Upper lobe of left lung (tissue), 6 donors: ENCODE data around the gene SGSM2. TPM values are rescaled to one million over a fixed set of nuclear protein-coding genes. Genes with fewer than 3 reads are reported as not detected.
A peak's percentile ranks its signal among the peaks of the same experiment; 100 is the strongest.

Source experiments
- ATAC-seq, 2 donors: fragments of 200-7000 bp; cut with Tn5 transposase; one replicate each; pipeline ENCODE4 v1.9.1; 2022; ENCODE audit warnings: mild to moderate bottlenecking in 2 of 2, moderate library complexity in 2 of 2; ENCODE audit not compliant: low FRiP score in 2 of 2
- DNase-seq, 2 donors: peaks; one replicate each; pipeline ENCODE4 v3.0.0-alpha.2; 2019 to 2020
- H3K27ac ChIP-seq, 4 donors: fragments of 200-600 bp; sonication (generic); one replicate each; pipeline ENCODE4 v1.5.1; 2016 to 2019
- H3K27me3 ChIP-seq, 4 donors: fragments of 200-600 bp; sonication (generic); one replicate each; pipeline ENCODE4 v1.5.1; 2017 to 2019
- H3K36me3 ChIP-seq, 4 donors: fragments of 200-600 bp; sonication (generic); one replicate each; pipeline ENCODE4 v1.5.1; 2016 to 2019
- H3K4me1 ChIP-seq, 4 donors: fragments of 200-600 bp; sonication (generic); one replicate each; pipeline ENCODE4 v1.5.1; 2018 to 2019
- H3K4me3 ChIP-seq, 4 donors: fragments of 200-600 bp; sonication (generic); one replicate each; pipeline ENCODE4 v1.5.1; 2017 to 2019; ENCODE audit warnings: mild to moderate bottlenecking in 2 of 4, moderate library complexity in 1 of 4
- H3K9me3 ChIP-seq, 4 donors: fragments of 200-600 bp; sonication (generic); one replicate each; pipeline ENCODE4 v1.5.1; 2018 to 2019
- EP300 ChIP-seq, 4 donors: sonication (generic); formaldehyde crosslinking; IDR thresholded peaks; one replicate each; pipeline ENCODE4 v1.5.1; 2017; ENCODE audit warnings: antibody characterized with exemption in 4 of 4, control low read depth in 2 of 4
- POLR2A ChIP-seq, 4 donors: fragments of 450-650 bp; IDR thresholded peaks; one replicate each; pipeline ENCODE4 v1.5.1; 2016 to 2017; ENCODE audit warnings: antibody characterized with exemption in 4 of 4, mild to moderate bottlenecking in 2 of 4
- POLR2AphosphoS5 ChIP-seq, 2 donors: sonication (generic); formaldehyde crosslinking; IDR thresholded peaks; one replicate each; pipeline ENCODE4 v1.5.1; 2017; ENCODE audit warnings: antibody characterized with exemption in 2 of 2
- WGBS, 2 donors: methylation state at CpG; one replicate each; pipeline ENCODE4 v1.1.5; 2017 to 2018; 5-methylcytosine and 5-hydroxymethylcytosine counted together
- total RNA-seq, 6 donors: library from RNA; depleted of rRNA in 4 of 6; stranded (reverse); fragments of >200 nt in 4 of 6; gene quantifications; one replicate each; pipeline versions ENCODE4 v1.1.0 to v1.2.1, GENCODE V29; 2016 to 2021
- TF ChIP-seq, protein P1 (sequence below), 6 experiments: fragments of 450-650 bp in 4 of 6; fragments of 200-600 bp in 2 of 6; sonication (generic) in 2 of 6; IDR thresholded peaks; one replicate each; pipeline ENCODE4 v1.5.1; 2016 to 2019; ENCODE audit warnings: antibody characterized with exemption in 6 of 6
- donor health status: DM: no; HTN: no; CAD: no; lungs with moderate emphysema.
- donor health status: DM: no; HTN: yes; CAD: no; lungs with severe emphysema.

The SGSM2 gene
- total RNA-seq, 6 donors from 2014 or later = 53.1 to 313 (median 60.1) TPM

DNA sequence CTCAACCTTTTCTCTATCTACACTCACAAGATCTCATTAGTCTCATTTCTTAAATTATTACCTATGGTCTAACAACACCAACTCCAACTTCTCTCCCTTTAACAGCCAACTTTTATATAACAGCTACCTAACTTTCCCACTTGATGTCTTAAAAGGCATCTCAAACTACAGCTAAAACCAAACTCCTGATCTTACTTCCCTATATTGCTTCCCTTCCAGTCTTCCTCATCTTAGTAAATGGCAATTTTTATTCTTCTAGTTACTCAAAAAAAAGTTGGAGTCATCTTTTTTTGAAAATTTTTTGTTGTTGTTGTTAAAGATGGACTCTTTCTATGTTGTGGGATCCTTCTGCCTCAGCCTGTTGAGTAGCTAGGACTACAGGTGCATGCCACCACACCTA is 18.2 kb upstream of the SGSM2 start:
- Histone ChIP-seq H3K9me3 (no peaks in the 10 kb centered on the region), H3K4me1 (no peaks in the 10 kb centered on the region), H3K4me3 (no peak overlapping the region), H3K36me3 (peaks cover 11 to 48% (median 34%) of the 10 kb centered on the region in 4 donors), H3K27me3 (no peaks in the 10 kb centered on the region), H3K27ac (no peak overlapping the region)
- TF ChIP-seq, protein P1, sequence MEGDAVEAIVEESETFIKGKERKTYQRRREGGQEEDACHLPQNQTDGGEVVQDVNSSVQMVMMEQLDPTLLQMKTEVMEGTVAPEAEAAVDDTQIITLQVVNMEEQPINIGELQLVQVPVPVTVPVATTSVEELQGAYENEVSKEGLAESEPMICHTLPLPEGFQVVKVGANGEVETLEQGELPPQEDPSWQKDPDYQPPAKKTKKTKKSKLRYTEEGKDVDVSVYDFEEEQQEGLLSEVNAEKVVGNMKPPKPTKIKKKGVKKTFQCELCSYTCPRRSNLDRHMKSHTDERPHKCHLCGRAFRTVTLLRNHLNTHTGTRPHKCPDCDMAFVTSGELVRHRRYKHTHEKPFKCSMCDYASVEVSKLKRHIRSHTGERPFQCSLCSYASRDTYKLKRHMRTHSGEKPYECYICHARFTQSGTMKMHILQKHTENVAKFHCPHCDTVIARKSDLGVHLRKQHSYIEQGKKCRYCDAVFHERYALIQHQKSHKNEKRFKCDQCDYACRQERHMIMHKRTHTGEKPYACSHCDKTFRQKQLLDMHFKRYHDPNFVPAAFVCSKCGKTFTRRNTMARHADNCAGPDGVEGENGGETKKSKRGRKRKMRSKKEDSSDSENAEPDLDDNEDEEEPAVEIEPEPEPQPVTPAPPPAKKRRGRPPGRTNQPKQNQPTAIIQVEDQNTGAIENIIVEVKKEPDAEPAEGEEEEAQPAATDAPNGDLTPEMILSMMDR (IDR thresholded peaks at IDR 0.05) = no peak
- TF ChIP-seq POLR2AphosphoS5 (IDR thresholded peaks at IDR 0.05) = no peak
- TF ChIP-seq EP300 (IDR thresholded peaks at IDR 0.05) = no peak
- no peak for TF ChIP-seq POLR2A (IDR thresholded peaks at IDR 0.05)
- DNase-seq (no peak), ATAC-seq (no peak)

DNA sequence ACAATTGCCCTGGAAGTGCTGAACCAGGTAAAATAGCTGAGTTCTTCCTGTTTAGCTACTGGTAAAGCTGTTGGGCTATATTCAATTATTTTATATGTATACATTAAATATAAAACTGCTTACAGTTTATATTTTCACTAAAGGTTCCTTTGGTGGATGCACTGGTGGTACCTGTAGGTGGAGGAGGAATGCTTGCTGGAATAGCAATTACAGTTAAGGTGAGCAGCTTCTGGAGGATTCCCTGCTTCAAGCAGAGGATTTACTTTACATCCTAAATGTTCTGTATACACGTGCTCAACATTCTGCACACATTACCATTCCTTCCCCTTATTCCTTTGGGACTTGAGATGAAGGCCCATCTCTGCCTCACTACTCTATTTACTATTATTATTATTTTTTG is 15.9 kb upstream of the SGSM2 start:
- H3K9me3 ChIP-seq = no peaks in the 10 kb centered on the region
- no peak overlapping the region for H3K4me3 ChIP-seq
- WGBS, 2 donors = 65 to 80% methylated on average over 1 of the region's 1 CpG
- no peak overlapping the region for H3K27ac ChIP-seq
- peaks cover 21 to 71% (median 53%) of the 10 kb centered on the region in 4 donors for H3K36me3 ChIP-seq
- TF ChIP-seq EP300 (IDR thresholded peaks at IDR 0.05) = no peak
- TF ChIP-seq POLR2A (IDR thresholded peaks at IDR 0.05) = no peak
- no peak for TF ChIP-seq POLR2AphosphoS5 (IDR thresholded peaks at IDR 0.05)
- TF ChIP-seq, protein P1 (IDR thresholded peaks at IDR 0.05) = no peak
- H3K27me3 ChIP-seq = no peaks in the 10 kb centered on the region
- no peak for DNase-seq
- no peak for ATAC-seq
- no peaks in the 10 kb centered on the region for H3K4me1 ChIP-seq

DNA sequence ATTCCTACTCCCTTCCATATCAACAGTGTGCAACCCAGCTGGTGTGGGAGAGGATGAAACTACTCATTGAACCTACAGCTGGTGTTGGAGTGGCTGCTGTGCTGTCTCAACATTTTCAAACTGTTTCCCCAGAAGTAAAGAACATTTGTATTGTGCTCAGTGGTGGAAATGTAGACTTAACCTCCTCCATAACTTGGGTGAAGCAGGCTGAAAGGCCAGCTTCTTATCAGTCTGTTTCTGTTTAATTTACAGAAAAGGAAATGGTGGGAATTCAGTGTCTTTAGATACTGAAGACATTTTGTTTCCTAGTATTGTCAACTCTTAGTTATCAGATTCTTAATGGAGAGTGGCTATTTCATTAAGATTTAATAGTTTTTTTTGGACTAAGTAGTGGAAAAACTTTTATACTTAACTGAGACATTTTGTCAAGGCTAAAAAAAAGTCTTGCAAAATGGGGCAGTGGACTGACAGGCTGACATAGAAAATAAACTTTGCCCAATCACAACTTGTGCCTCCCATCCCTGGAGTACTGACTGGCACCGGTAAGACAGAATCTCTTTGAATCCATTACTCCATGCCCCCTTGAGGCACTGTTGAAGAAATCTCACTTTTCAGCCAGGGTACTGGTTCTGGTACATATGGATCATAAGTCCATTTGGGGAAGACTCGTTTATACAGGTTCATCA is 13.5 kb upstream of the SGSM2 start:
- ATAC-seq = no peak
- 80 to 85% methylated on average over 2 of the region's 2 CpGs for WGBS, 2 donors

DNA sequence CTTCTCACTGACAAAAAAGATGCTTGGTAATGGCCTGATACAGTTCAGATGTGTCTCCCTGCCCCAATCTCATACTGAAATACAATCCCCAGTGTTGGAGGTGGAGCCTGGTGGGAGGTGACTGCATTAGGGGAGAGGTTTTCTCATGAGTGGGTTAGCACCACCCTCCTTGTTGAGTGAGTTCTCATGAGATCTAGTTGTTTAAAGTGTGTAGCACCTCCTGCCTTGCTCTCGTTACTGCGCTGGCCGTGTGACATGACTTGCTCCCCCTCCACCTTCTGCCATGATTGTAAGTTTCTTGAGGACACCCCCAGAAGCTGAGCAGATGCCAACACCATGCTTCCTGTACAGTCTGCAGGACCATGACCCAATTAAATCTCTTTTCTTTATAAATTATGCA is 6.0 kb upstream of the SGSM2 start:
- no peaks in the 10 kb centered on the region for H3K9me3 ChIP-seq
- no peak overlapping the region for H3K27ac ChIP-seq
- 76 to 90% methylated on average over 3 of the region's 3 CpGs for WGBS, 2 donors
- peaks cover 8 to 14% (median 9%) of the 10 kb centered on the region in 4 donors for H3K4me1 ChIP-seq
- ATAC-seq (no peak), DNase-seq (no peak)
- H3K4me3 ChIP-seq = no peak overlapping the region
- no peaks in the 10 kb centered on the region for H3K27me3 ChIP-seq
- TF ChIP-seq POLR2AphosphoS5 (IDR thresholded peaks at IDR 0.05) = no peak
- TF ChIP-seq, protein P1 (IDR thresholded peaks at IDR 0.05) = no peak
- TF ChIP-seq POLR2A (IDR thresholded peaks at IDR 0.05) = no peak
- no peak for TF ChIP-seq EP300 (IDR thresholded peaks at IDR 0.05)
- H3K36me3 ChIP-seq = peaks cover 10 to 87% (median 69%) of the 10 kb centered on the region in 4 donors

More for the DNA sequence above, 13.5 kb upstream of the SGSM2 start:
- Histone ChIP-seq H3K9me3 (no peaks in the 10 kb centered on the region), H3K4me3 (no peak overlapping the region), H3K27me3 (no peaks in the 10 kb centered on the region), H3K36me3 (peaks cover 21 to 91% (median 66%) of the 10 kb centered on the region in 4 donors), H3K4me1 (no peaks in the 10 kb centered on the region), H3K27ac (no peak overlapping the region)
- DNase-seq = no peak
- TF ChIP-seq, protein P1 (IDR thresholded peaks at IDR 0.05) = no peak
- TF ChIP-seq POLR2AphosphoS5 (IDR thresholded peaks at IDR 0.05) = no peak
- TF ChIP-seq POLR2A (IDR thresholded peaks at IDR 0.05) = no peak
- TF ChIP-seq EP300 (IDR thresholded peaks at IDR 0.05) = no peak

DNA sequence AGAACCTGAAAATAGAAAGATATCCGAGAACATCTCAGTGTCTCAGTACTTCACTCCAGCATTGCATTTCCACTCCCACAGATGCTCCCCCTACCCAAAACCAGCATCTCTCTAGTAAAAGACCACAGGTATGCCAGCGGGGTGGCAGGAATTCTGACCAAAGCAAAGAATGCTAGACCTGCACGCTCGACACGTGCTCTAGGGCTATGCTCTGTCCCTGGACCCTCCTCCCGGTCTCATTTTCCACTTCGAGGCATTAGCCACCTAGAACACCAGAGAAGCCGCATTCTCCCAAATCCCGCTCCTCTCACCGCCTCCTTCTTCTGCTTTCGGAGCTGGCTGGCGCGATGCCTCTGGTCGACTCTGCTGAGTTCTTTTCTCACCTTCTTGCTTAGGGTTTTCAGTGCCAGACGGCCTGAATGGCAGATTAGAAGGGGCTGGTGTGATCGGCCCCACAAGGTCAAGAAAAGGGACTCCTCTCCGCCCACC is 1.5 kb upstream of the SGSM2 start:
- TF ChIP-seq POLR2A (IDR thresholded peaks at IDR 0.05) = no peak
- TF ChIP-seq, protein P1 (IDR thresholded peaks at IDR 0.05) = no peak
- TF ChIP-seq POLR2AphosphoS5 (IDR thresholded peaks at IDR 0.05) = no peak
- no peak for TF ChIP-seq EP300 (IDR thresholded peaks at IDR 0.05)
- H3K36me3 ChIP-seq = peaks cover 10 to 44% (median 35%) of the 10 kb centered on the region in 4 donors
- DNase-seq (no peak), ATAC-seq (no peak)
- H3K9me3 ChIP-seq = no peaks in the 10 kb centered on the region
- H3K4me1 ChIP-seq = peaks cover 12 to 25% (median 16%) of the 10 kb centered on the region in 4 donors
- H3K27ac ChIP-seq = peak overlapping the region; percentile 77 to 88 (median 86)
- peak overlapping the region; percentile 95 to 100 (median 98) for H3K4me3 ChIP-seq
- WGBS, 2 donors = 2 to 4% methylated on average over 17 of the region's 17 CpGs
- H3K27me3 ChIP-seq = no peaks in the 10 kb centered on the region
